Mesothelial cell of epicardium (in vitro differentiated cells): Measurements from ENCODE around the gene LRCOL1. TPM values are rescaled to one million over a fixed set of nuclear protein-coding genes. Genes with fewer than 3 reads are reported as not detected.

Experiments
- DNase-seq, 2 experiments: peaks; one replicate each; pipeline ENCODE4 v3.0.0; 2021; ENCODE audit warnings: low spot score in 2 of 2; ENCODE audit not compliant: unreplicated experiment in 2 of 2
- H3K27ac Mint-ChIP-seq: 2 replicates; pipeline ENCODE4 v1.8.0; 2021; ENCODE audit warnings: mixed read lengths
- H3K27me3 Mint-ChIP-seq: 2 replicates; pipeline ENCODE4 v1.8.0; 2021; ENCODE audit warnings: low read depth, mixed read lengths
- H3K36me3 Mint-ChIP-seq: 2 replicates; pipeline ENCODE4 v1.8.0; 2021; ENCODE audit warnings: mixed read lengths
- H3K4me1 Mint-ChIP-seq: 2 replicates; pipeline ENCODE4 v1.8.0; 2021; ENCODE audit warnings: mixed read lengths
- H3K4me3 Mint-ChIP-seq: 2 replicates; pipeline ENCODE4 v1.8.0; 2021; ENCODE audit warnings: mild to moderate bottlenecking, moderate library complexity, mixed read lengths
- H3K9me3 Mint-ChIP-seq: 2 replicates; pipeline ENCODE4 v1.8.0; 2021; ENCODE audit warnings: mixed read lengths
- total RNA-seq: library from RNA; stranded (reverse); gene quantifications from 3 replicates; pipeline ENCODE4 v1.2.1, GENCODE V29; 2021
- TF ChIP-seq, protein P1 (sequence below): fragments of 200-600 bp; sonication (generic); IDR thresholded peaks from one replicate; pipeline ENCODE4 v1.5.0; 2021; ENCODE audit warnings: antibody characterized with exemption; ENCODE audit not compliant: unreplicated experiment

LRCOL1 gene
- total RNA-seq, 1 donor from 2014 or later = not detected

DNA sequence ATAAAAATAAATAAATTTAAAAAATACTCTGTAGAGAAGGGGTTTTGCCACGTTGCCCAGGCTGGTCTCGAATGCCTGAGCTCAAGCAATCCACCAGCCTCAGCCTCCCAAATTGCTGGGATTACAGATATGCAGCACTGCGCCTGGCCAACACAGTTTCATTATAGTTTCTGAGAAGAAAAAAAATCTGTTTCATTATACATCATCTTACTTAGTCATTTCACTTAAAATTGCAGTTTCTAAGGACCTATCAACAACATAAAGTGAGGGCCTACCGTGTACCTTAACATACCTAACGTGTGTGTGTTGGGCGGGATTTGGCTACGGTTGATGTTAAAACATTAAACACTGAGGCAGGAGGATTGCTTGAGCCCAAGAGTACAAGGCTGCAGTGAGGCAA, 36.5 kb upstream of the LRCOL1 start:
- H3K4me3 Mint-ChIP-seq = no peak overlapping the region
- TF ChIP-seq, protein P1, sequence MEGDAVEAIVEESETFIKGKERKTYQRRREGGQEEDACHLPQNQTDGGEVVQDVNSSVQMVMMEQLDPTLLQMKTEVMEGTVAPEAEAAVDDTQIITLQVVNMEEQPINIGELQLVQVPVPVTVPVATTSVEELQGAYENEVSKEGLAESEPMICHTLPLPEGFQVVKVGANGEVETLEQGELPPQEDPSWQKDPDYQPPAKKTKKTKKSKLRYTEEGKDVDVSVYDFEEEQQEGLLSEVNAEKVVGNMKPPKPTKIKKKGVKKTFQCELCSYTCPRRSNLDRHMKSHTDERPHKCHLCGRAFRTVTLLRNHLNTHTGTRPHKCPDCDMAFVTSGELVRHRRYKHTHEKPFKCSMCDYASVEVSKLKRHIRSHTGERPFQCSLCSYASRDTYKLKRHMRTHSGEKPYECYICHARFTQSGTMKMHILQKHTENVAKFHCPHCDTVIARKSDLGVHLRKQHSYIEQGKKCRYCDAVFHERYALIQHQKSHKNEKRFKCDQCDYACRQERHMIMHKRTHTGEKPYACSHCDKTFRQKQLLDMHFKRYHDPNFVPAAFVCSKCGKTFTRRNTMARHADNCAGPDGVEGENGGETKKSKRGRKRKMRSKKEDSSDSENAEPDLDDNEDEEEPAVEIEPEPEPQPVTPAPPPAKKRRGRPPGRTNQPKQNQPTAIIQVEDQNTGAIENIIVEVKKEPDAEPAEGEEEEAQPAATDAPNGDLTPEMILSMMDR = no peak
- DNase-seq = no peak
- no peak overlapping the region for H3K27ac Mint-ChIP-seq
- no peaks in the 10 kb centered on the region for H3K9me3 Mint-ChIP-seq
- H3K27me3 Mint-ChIP-seq = no peaks in the 10 kb centered on the region
- H3K4me1 Mint-ChIP-seq = no peaks in the 10 kb centered on the region
- peaks cover 25% of the 10 kb centered on the region for H3K36me3 Mint-ChIP-seq

DNA sequence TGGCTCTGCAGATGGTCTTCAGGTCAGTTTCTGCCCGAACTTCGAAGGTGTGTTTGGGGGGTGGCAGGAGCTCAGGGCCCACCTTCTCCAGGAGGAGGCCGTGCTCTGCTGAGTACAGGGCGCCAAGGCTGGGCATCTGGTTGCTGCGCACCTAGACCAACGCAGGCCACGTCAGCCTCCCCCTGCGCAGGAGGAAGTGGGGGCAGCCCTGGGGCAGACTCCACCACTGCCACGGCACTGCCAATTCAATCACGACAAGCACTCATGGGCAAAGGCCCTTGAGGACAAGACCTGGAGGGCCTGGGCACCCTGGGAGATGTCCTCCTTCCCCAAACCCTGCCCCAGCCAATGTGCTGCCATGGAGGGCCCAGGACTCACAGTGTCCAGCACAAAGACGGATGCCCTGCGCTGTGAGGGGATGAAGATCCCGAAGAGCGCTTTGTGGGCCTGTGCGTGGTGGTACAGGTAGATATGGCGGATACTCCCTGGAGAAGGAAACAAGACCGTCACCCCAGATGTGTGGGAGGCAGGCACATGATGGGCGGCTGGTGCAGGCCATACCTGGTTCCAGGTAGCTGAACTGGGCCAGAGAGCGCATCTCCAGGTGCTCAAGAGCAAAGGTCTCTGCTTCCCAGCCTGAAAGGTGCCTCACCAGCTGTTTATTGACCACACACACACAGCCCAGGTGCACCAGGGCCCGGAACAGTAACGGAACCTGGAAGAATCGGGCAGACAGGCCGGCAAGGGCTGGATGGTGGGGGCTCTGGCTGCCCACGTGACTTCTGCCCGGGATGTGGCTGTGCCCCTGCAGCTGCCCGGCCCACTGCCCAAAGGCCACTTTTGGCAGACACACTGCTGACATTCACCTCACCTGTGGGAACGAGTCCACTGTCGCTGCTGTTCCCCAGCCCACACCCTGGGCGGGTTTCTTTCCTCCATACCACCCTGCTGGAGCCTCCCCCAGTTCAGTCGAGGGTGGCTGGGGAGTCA, 32.8 kb upstream of the LRCOL1 start:
- DNase-seq = no peak
- TF ChIP-seq, protein P1 = no peak
- H3K4me1 Mint-ChIP-seq = no peaks in the 10 kb centered on the region
- H3K4me3 Mint-ChIP-seq = no peak overlapping the region
- H3K27me3 Mint-ChIP-seq = no peaks in the 10 kb centered on the region
- no peaks in the 10 kb centered on the region for H3K9me3 Mint-ChIP-seq
- H3K27ac Mint-ChIP-seq = no peak overlapping the region
- peaks cover 26% of the 10 kb centered on the region for H3K36me3 Mint-ChIP-seq

DNA sequence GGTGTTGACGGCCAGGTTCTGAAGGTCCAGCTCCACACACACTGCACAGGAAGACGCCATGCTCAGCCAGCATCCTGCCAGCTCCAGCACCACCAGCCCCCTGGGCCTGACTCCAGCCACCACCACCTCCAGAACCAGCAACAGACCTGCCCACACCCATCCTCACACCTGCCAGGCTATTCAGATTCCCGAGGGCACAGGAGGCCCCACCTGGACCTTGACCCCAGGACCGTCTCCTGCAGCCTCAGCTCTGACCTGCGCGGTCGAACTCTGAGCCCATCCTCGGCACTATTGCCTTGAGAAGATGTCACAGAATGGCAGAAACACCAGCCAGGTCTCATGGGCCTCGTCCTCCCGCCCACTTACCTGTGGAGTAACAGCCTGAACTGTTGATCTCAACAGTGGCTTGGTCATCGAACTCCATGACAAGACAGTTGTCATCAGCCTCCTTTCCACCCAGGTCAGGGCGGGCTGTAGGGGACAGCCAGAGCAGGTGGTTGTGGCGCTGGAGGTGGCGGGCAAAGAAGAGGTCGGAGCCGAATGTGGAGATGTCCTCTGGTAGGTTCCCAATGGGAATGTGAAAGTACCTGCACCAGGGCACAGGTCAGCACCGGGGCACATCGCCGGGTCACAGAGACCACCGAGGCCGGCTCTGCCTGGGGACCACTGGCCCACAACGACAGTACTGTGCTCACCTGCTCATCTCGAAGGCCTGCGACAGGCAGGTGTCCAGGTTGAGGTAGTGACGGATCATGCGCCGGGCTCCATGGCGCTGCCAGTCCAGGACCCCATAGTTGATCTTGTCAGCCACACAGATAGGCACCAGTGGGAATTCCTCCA, 31.6 kb upstream of the LRCOL1 start:
- Mint-ChIP-seq H3K4me3 (no peak overlapping the region), H3K4me1 (no peaks in the 10 kb centered on the region), H3K27me3 (no peaks in the 10 kb centered on the region), H3K9me3 (no peaks in the 10 kb centered on the region), H3K36me3 (peaks cover 22% of the 10 kb centered on the region), H3K27ac (no peak overlapping the region)
- no peak for DNase-seq
- TF ChIP-seq, protein P1 = no peak

DNA sequence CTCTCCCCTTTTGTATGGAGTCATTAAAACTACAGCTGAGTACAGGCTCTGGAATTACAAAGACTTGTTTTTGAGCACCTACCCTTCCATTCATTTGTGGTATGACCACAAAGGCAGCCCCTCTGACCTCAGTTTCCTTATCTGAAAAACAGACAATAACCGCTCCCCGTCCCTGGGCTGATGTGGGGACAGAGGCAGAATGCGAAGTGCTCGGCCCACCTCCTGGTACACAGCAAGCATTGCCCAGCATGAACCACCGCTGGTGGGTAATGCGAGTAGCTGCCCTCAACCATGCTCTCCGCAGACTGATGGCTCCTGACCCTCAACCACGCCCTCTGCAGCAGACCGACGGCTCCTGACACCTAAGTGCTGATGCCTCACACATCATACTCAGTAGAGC, 30.6 kb upstream of the LRCOL1 start:
- TF ChIP-seq, protein P1 = no peak
- Mint-ChIP-seq H3K27me3 (no peaks in the 10 kb centered on the region), H3K9me3 (no peaks in the 10 kb centered on the region), H3K4me1 (no peaks in the 10 kb centered on the region), H3K27ac (no peak overlapping the region), H3K4me3 (no peak overlapping the region), H3K36me3 (peaks cover 22% of the 10 kb centered on the region)
- DNase-seq = no peak

DNA sequence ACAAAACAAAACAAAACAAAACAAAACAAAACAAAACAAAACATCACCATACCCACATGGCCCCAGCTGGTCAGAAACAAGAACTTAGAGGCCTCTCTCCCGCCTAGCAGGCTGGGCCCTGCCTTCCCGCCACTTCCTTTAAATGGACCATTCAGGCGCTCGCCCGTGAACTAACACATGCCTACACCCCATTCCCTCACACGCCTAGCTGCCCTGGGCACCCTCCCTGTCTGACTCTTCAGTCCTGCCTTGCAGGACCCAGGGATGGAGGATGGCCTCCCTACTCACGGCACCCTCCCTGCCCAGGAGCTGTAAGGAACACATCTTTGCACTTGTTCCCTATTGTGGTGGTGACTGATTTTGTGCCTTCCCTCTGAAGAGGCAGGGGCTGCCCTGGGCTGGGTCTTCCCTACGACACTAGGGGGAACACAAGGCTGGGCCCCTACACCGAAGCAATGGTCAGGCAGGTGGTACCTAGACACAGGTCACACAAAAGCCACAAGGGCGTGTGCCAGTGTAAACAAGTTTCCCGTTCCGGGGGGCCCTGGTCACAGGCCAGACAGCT, 29.7 kb upstream of the LRCOL1 start:
- Mint-ChIP-seq H3K27ac (no peak overlapping the region), H3K4me3 (no peak overlapping the region), H3K9me3 (no peaks in the 10 kb centered on the region), H3K4me1 (no peaks in the 10 kb centered on the region), H3K27me3 (no peaks in the 10 kb centered on the region), H3K36me3 (peaks cover 28% of the 10 kb centered on the region)
- TF ChIP-seq, protein P1 = no peak
- DNase-seq = no peak
